HEK293T (cell line): ENCODE data around the gene TRMT11.
"Not testable (repeated sequence)": the region's sequence is repeated elsewhere in the genome, so short reads cannot be mapped to it uniquely, and the experiment has no call there.

Experiments used
- CTCF ChIA-PET: fragments of 350-600 bp; formaldehyde crosslinking; extraction: SDS; loops from one replicate; lab custom pipeline; 2021; ENCODE audit warnings: antibody characterized with exemption, inconsistent platforms; lab: Yijun Ruan, JAX
- POLR2A ChIA-PET: fragments of 350-600 bp; formaldehyde crosslinking; extraction: SDS; loops from one replicate; lab custom pipeline; 2020; ENCODE audit warnings: antibody characterized with exemption, inconsistent platforms; lab: Yijun Ruan, JAX
- DNase-seq: peaks from one replicate; pipeline ENCODE4 v3.0.0; 2012; ENCODE audit warnings: mixed read lengths; ENCODE audit errors: extremely low spot score
- ARNT ChIP-seq: fragments of 450-650 bp; IDR thresholded peaks from 2 replicates; pipeline ENCODE4 v1.6.1; 2017; ENCODE audit warnings: mild to moderate bottlenecking
- BHLHE40 ChIP-seq: fragments of 450-650 bp; IDR thresholded peaks from 2 replicates; pipeline ENCODE4 v1.6.1; 2016; ENCODE audit warnings: mild to moderate bottlenecking, moderate library complexity, borderline replicate concordance
- CTBP1 ChIP-seq: fragments of 450-650 bp; IDR thresholded peaks from 2 replicates; pipeline ENCODE4 v1.6.1; 2016; ENCODE audit warnings: borderline replicate concordance
- ELF4 ChIP-seq: fragments of 450-650 bp; IDR thresholded peaks from 2 replicates; pipeline ENCODE4 v1.6.1; 2017; ENCODE audit warnings: antibody characterized with exemption
- FOXA1 ChIP-seq: fragments of 450-650 bp; IDR thresholded peaks from 2 replicates; pipeline ENCODE4 v1.6.1; 2016; ENCODE audit warnings: mild to moderate bottlenecking
- FOXK2 ChIP-seq: fragments of 450-650 bp; IDR thresholded peaks from 2 replicates; pipeline ENCODE4 v1.6.1; 2016; ENCODE audit warnings: mild to moderate bottlenecking
- FOXM1 ChIP-seq: fragments of 450-650 bp; IDR thresholded peaks from 2 replicates; pipeline ENCODE4 v1.6.1; 2017; ENCODE audit warnings: mild to moderate bottlenecking, borderline replicate concordance
- HDGF ChIP-seq: fragments of 450-650 bp; IDR thresholded peaks from 2 replicates; pipeline ENCODE4 v1.6.1; 2017; ENCODE audit warnings: antibody characterized with exemption, borderline replicate concordance
- L3MBTL2 ChIP-seq: fragments of 450-650 bp; conservative IDR thresholded peaks from 2 replicates; pipeline ENCODE4 v1.6.1; 2016; ENCODE audit warnings: mild to moderate bottlenecking
- LEF1 ChIP-seq: fragments of 450-650 bp; IDR thresholded peaks from 2 replicates; pipeline ENCODE4 v1.6.1; 2017; ENCODE audit warnings: mild to moderate bottlenecking, borderline replicate concordance
- NFRKB ChIP-seq: fragments of 450-650 bp; IDR thresholded peaks from 2 replicates; pipeline ENCODE4 v1.6.1; 2016; ENCODE audit warnings: mild to moderate bottlenecking, moderate library complexity
- SP1 ChIP-seq: fragments of 450-650 bp; IDR thresholded peaks from 2 replicates; pipeline ENCODE4 v1.6.1; 2017
- SUZ12 ChIP-seq: fragments of 450-650 bp; IDR thresholded peaks from 2 replicates; pipeline ENCODE4 v1.6.1; 2016; ENCODE audit warnings: mild to moderate bottlenecking
- TARDBP ChIP-seq: fragments of 450-650 bp; IDR thresholded peaks from 2 replicates; pipeline ENCODE4 v1.6.1; 2016
- ZNF384 ChIP-seq: fragments of 450-650 bp; IDR thresholded peaks from 2 replicates; pipeline ENCODE4 v1.6.1; 2016
- TF ChIP-seq, protein P1 (sequence below): fragments of 450-650 bp; IDR thresholded peaks from 2 replicates; pipeline ENCODE4 v1.6.1; 2016

TRMT11 gene

DNA sequence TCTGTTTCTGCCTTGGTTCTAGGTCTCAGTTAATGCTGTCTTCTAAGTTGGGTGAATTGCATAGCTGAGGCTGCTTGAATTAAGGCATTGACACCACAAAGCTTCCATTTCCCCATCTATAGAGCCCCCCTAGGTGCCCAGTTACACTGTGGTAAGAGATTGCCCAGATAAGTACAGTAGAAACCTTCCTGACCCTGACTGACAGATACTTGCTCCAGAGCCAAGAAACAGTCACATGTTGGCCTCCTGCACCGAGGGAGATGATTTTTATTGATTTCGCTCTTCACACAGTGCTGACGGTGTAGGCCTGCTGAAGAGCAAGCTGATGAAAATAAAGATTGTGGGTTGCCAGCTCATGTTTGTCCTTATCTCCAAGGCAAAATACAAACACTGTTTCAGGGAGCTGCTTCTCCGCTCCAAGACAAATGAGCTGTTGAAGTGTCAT, 67.9 kb downstream of the TRMT11 start:
- TF ChIP-seq, protein P1, sequence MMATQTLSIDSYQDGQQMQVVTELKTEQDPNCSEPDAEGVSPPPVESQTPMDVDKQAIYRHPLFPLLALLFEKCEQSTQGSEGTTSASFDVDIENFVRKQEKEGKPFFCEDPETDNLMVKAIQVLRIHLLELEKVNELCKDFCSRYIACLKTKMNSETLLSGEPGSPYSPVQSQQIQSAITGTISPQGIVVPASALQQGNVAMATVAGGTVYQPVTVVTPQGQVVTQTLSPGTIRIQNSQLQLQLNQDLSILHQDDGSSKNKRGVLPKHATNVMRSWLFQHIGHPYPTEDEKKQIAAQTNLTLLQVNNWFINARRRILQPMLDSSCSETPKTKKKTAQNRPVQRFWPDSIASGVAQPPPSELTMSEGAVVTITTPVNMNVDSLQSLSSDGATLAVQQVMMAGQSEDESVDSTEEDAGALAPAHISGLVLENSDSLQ = peak; percentile 66
- TF ChIP-seq L3MBTL2 (no peak), SUZ12 (no peak), HDGF (no peak)
- POLR2A ChIA-PET = interaction anchor here (1.0 to 1.1 kb wide), 2 partner anchors 9 to 68 kb away, joined by 3 to 4 read pairs; partner anchors contain the start of gene TRMT11
- CTCF ChIA-PET = interaction anchor here (0.5 kb wide), 1 partner anchor 115 kb away, joined by 4 read pairs; no protein-coding TSS in a partner anchor
- no peak for DNase-seq

DNA sequence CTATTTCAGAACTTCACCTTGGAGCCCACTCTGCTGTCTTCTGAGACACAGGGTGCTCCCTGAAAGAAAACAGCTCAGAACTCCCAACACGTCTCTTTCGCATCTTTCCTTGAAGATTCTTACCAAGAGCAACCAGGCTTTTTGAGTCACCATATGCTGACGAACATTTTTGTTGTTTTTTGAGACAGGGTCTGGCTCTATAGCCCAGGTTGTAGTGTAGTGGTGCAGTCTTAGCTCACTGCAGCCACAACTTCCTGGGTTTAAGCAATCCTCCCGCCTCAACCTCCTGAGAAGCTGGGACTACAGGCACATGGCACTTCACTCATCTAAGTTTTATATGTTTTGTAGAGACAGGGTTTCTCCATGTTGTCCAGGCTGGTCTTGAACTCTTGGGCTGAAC, 68.5 kb downstream of the TRMT11 start:
- TF ChIP-seq, protein P1 = no peak
- no peak for DNase-seq
- ChIA-PET CTCF (interaction anchor here (0.5 kb wide), 1 partner anchor 114 kb away, joined by 4 read pairs; no protein-coding TSS in a partner anchor), POLR2A (interaction anchor here (1.0 to 1.1 kb wide), 2 partner anchors 9 to 69 kb away, joined by 3 to 4 read pairs; partner anchors contain the start of gene TRMT11)

DNA sequence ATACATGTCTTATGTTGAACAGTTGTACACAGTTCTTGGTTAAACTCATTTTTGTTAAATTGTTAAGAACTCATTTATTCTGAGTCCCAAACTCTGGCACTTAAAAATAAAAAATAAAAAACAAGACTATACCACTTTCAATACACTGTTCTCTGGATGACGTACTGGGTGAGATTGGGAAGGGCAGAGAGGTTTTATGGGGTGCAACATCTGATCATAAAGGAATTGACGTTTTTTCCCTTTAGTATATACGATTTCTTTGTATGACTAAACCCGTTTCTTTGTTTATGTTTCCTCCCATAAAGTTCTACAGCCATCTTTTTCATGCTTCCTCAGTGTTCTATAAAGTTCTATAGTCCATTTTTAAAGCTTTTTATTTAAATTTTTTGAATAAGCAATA, 69.1 kb downstream of the TRMT11 start:
- CTCF ChIA-PET = no interaction called here
- TF ChIP-seq SP1 (no peak), FOXK2 (no peak), TARDBP (no peak), LEF1 (no peak), SUZ12 (no peak), ELF4 (no peak), FOXA1 (no peak), ZNF384 (no peak), ARNT (no peak), NFRKB (no peak), FOXM1 (no peak), CTBP1 (no peak), BHLHE40 (no peak), HDGF (no peak), L3MBTL2 (no peak)
- TF ChIP-seq, protein P1 = no peak
- POLR2A ChIA-PET = no interaction called here
- DNase-seq = no peak

DNA sequence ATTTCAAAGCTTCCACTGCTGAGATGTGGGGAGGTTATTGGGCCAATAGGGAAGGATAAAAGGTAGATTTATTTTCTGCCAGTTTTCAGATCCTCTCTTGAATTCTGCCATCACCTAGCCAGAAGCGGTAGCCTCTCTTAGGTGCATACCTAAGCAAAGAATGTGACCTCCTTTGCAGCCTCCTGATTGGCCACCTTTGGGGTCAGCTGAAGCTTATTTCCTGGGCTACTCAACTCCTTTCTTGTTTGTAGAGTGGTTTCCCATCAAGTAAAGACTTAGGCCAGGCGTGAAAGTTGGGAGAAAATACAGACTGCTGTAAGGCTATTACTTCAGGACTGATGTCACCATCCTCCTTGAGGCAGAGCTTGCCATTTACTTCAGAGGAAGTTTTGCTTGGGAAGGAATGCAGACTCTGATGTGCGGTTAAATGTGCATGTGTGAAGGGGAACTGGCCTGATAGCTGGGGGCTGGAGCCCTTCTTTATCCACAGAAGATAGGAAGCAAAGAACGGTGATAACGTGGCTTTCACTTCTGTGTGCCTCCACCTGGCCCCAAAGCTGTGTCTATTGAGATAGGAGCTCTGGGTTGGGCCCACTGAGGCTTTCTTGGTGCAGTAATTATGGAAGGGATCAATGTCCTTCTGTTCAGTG, 70.1 kb downstream of the TRMT11 start:
- ChIA-PET CTCF (no interaction called here), POLR2A (no interaction called here)
- TF ChIP-seq LEF1 = no peak
- TF ChIP-seq SP1 = no peak
- TF ChIP-seq TARDBP = no peak
- TF ChIP-seq BHLHE40 = no peak
- TF ChIP-seq ZNF384 = no peak
- TF ChIP-seq, protein P1 = no peak
- TF ChIP-seq ARNT = no peak
- no peak for TF ChIP-seq ELF4
- TF ChIP-seq L3MBTL2 = no peak
- no peak for TF ChIP-seq FOXA1
- TF ChIP-seq SUZ12 = no peak
- TF ChIP-seq FOXK2 = no peak
- TF ChIP-seq FOXM1 = no peak
- no peak for TF ChIP-seq CTBP1
- TF ChIP-seq HDGF = no peak
- no peak for TF ChIP-seq NFRKB
- DNase-seq = no peak

DNA sequence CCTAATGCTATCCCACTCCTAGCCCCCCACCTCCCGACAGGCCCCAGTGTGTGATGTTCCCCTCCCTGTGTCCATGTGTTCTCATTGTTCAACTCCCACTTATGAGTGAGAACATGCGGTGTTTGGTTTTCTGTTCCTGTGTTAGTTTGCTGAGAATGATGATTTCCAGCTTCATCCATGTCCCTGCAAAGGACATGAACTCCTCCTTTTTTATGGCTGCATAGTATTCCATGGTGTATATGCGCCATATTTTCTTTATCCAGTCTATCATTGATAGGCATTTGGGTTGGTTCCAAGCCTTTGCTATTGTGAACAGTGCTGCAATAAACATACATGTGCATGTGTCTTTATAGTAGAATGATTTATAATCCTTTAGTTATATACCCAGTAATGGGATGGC, 71.7 kb downstream of the TRMT11 start:
- POLR2A ChIA-PET, CTCF ChIA-PET: not testable (repeated sequence)

DNA sequence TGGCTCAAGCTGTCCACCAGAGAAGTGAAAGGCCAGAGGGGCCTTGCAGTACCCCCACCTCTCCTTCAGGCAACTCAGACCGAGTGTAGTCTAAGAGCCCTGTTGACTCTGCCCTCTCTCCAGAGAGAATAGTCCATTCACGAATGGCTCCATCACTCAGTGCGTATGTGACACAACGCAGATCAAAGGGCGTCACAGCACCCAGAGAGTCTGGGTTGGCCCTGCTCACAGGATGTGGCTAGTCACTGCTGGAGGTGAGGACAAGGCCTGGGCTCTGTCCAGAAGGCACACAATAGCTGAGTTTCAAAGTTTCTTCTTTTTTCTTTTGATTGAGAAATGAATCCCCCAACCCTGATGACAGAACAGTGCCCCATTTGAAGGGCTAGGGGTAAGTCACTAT, 74.1 kb downstream of the TRMT11 start:
- no peak for TF ChIP-seq FOXK2
- ChIA-PET POLR2A (no interaction called here), CTCF (no interaction called here)
- no peak for DNase-seq

More for the DNA sequence above, 71.7 kb downstream of the TRMT11 start:
- not testable (repeated sequence) for DNase-seq
